Measurements from ENCODE around the gene TCP1.
"Not testable (repeated sequence)": the region's sequence is repeated elsewhere in the genome, so short reads cannot be mapped to it uniquely, and the experiment has no call there.

Gene TCP1

GRCh38 chr6:159816775-159817174 is 27.4 kb upstream of the TCP1 start:
- DNase-seq = not testable (repeated sequence)

- no peak for DNase-seq
These were observed 26.0 kb upstream of the TCP1 start for GRCh38 chr6:159815410-159815809.

GRCh38 chr6:159813781-159814180 is 24.4 kb upstream of the TCP1 start:
- DNase-seq = no peak

- no peak for DNase-seq
These were observed 19.7 kb upstream of the TCP1 start for GRCh38 chr6:159809149-159809548.

GRCh38 chr6:159808647-159809046 is 19.2 kb upstream of the TCP1 start:
- no peak for DNase-seq

GRCh38 chr6:159807150-159807858 is 17.9 kb upstream of the TCP1 start:
- no peak for DNase-seq

- no peak for DNase-seq
These were observed 16.6 kb upstream of the TCP1 start for GRCh38 chr6:159806021-159806458.

GRCh38 chr6:159805440-159806020 is 16.1 kb upstream of the TCP1 start:
- no peak for DNase-seq

GRCh38 chr6:159804504-159804903 is 15.1 kb upstream of the TCP1 start:
- DNase-seq = no peak

- no peak for DNase-seq
These were observed 12.5 kb upstream of the TCP1 start for GRCh38 chr6:159801935-159802334.

- no peak for DNase-seq
These were observed 10.9 kb upstream of the TCP1 start, which contains the start of gene PNLDC1 for GRCh38 chr6:159800141-159800865. Gene PNLDC1, plus strand, starts transcription at chr6:159800276. Its CDS starts 32 bp downstream, at chr6:159800308.

- DNase-seq = no peak
These were observed 8.2 kb upstream of the TCP1 start for GRCh38 chr6:159797554-159797953.

GRCh38 chr6:159794976-159795375 is 5.6 kb upstream of the TCP1 start:
- peak; percentile 85 to 92 for DNase-seq

GRCh38 chr6:159790956-159791598 is 1.7 kb upstream of the TCP1 start:
- DNase-seq = no peak

GRCh38 chr6:159790149-159790955 is 950 bp upstream of the TCP1 start, which contains the start of gene MRPL18:
Gene MRPL18, plus strand, starts transcription at chr6:159790467. Its CDS starts 121 bp downstream, at chr6:159790588.
- DNase-seq = peak; percentile 98 to 99

GRCh38 chr6:159788753-159789376 is 537 bp downstream of the TCP1 start:
- peak in 1 of 2 experiments; percentile 29 for DNase-seq

- no peak for DNase-seq
These were observed 1.1 kb downstream of the TCP1 start for GRCh38 chr6:159788276-159788675.

GRCh38 chr6:159778542-159779103 is 10.8 kb downstream of the TCP1 start:
- no peak for DNase-seq

GRCh38 chr6:159778131-159778530 is 11.3 kb downstream of the TCP1 start:
- no peak for DNase-seq

GRCh38 chr6:159777240-159777904 is 12.0 kb downstream of the TCP1 start:
- DNase-seq = no peak

- DNase-seq = no peak
These were observed 17.2 kb downstream of the TCP1 start for GRCh38 chr6:159772196-159772595.
